ENCODE data around the gene RETREG3.

DNA sequence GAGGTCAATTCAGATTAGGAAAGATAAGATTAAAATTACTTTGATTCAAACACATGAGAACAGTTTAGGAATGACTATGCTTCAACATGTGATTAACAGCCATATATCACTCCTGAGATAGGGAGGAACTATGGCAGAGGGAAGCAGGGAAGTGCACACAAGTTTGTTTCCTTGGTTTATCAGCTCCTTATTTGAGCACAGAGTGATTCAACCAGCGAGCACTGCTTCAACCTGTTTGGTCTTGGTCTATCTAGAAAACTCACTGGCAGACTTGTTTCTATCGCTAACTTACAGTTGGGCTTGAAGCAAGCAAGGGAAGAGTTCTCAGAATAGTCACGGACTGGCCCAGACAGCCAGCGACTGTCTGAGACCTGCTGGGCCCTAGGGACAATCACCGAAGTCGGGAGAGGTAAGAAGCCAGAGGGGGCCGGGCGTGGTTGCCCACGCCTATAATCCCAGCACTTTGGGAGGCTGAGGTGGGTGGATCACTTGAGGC is 23.8 kb upstream of the RETREG3 start:
- TF ChIP-seq, protein P1, sequence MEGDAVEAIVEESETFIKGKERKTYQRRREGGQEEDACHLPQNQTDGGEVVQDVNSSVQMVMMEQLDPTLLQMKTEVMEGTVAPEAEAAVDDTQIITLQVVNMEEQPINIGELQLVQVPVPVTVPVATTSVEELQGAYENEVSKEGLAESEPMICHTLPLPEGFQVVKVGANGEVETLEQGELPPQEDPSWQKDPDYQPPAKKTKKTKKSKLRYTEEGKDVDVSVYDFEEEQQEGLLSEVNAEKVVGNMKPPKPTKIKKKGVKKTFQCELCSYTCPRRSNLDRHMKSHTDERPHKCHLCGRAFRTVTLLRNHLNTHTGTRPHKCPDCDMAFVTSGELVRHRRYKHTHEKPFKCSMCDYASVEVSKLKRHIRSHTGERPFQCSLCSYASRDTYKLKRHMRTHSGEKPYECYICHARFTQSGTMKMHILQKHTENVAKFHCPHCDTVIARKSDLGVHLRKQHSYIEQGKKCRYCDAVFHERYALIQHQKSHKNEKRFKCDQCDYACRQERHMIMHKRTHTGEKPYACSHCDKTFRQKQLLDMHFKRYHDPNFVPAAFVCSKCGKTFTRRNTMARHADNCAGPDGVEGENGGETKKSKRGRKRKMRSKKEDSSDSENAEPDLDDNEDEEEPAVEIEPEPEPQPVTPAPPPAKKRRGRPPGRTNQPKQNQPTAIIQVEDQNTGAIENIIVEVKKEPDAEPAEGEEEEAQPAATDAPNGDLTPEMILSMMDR (conservative IDR thresholded peaks at IDR 0.05; ENCODE audit: low read length): no peak
- TF ChIP-seq EZH2phosphoT487 (IDR thresholded peaks at IDR 0.05; ENCODE audit: borderline replicate concordance, low read depth, low read length): no peak

Measured in OCI-LY7 (cell line).